CD4-positive, alpha-beta T cell treated with Interleukin-17A for 1 hour (primary cell): Measurements from ENCODE around the gene SLC26A11.
A peak's percentile ranks its signal among the peaks of the same experiment; 100 is the strongest.
"Not testable (repeated sequence)": the region's sequence is repeated elsewhere in the genome, so short reads cannot be mapped to it uniquely, and the experiment has no call there.

Source experiments
- DNase-seq: peaks from one replicate; pipeline ENCODE4 v3.0.0-alpha.2; 2020

Gene SLC26A11

GRCh38 chr17:80245566-80246265 lies 25.5 kb downstream of the SLC26A11 start:
- DNase-seq: no peak

GRCh38 chr17:80246266-80246681 lies 26.0 kb downstream of the SLC26A11 start:
- no peak for DNase-seq

GRCh38 chr17:80246726-80247125 lies 26.5 kb downstream of the SLC26A11 start:
- no peak for DNase-seq

- no peak for DNase-seq
Measured at GRCh38 chr17:80247561-80247960, 27.3 kb downstream of the SLC26A11 start.

- no peak for DNase-seq
Measured at GRCh38 chr17:80248001-80248893, 28.0 kb downstream of the SLC26A11 start.

- DNase-seq: no peak
Measured at GRCh38 chr17:80248894-80249710, 28.9 kb downstream of the SLC26A11 start.

- no peak for DNase-seq
Measured at GRCh38 chr17:80251966-80252365, 31.7 kb downstream of the SLC26A11 start.

- DNase-seq: peak; percentile 87
Measured at GRCh38 chr17:80252871-80253270, 32.6 kb downstream of the SLC26A11 start.

GRCh38 chr17:80253631-80254395 lies 33.6 kb downstream of the SLC26A11 start:
- DNase-seq: no peak

GRCh38 chr17:80254396-80255251 lies 34.4 kb downstream of the SLC26A11 start:
- DNase-seq: peak; percentile 74

GRCh38 chr17:80256034-80256350 lies 35.8 kb downstream of the SLC26A11 start:
- no peak for DNase-seq

- DNase-seq: no peak
Measured at GRCh38 chr17:80257716-80258213, 37.5 kb downstream of the SLC26A11 start.

- not testable (repeated sequence) for DNase-seq
Measured at GRCh38 chr17:80258296-80258695, 38.1 kb downstream of the SLC26A11 start.

- DNase-seq: no peak
Measured at GRCh38 chr17:80259457-80260068, 39.3 kb downstream of the SLC26A11 start.

- peak; percentile 81 for DNase-seq
Measured at GRCh38 chr17:80260069-80260535, 39.9 kb downstream of the SLC26A11 start.

- peak; percentile 65 for DNase-seq
Measured at GRCh38 chr17:80260791-80261158, 40.5 kb downstream of the SLC26A11 start, which contains the start of gene RNF213. Gene RNF213 (plus strand): TSS chr17:80260852. CDS start chr17:80263682, 2,830 bp downstream.

GRCh38 chr17:80261159-80261894 lies 41.1 kb downstream of the SLC26A11 start:
- DNase-seq: peak; percentile 85

GRCh38 chr17:80261895-80262279 lies 41.7 kb downstream of the SLC26A11 start:
- no peak for DNase-seq

- DNase-seq: no peak
Measured at GRCh38 chr17:80262291-80262690, 42.1 kb downstream of the SLC26A11 start.

GRCh38 chr17:80262775-80263244 lies 42.6 kb downstream of the SLC26A11 start:
- no peak for DNase-seq
